AML-193 (cell line): Measurements from ENCODE around the gene TERT.
"Not testable (repeated sequence)": the region's sequence is repeated elsewhere in the genome, so short reads cannot be mapped to it uniquely, and the experiment has no call there.

Experiments used
- DNase-seq, 2 experiments: peaks; one replicate each; lab custom pipeline; 2025; lab: John Stamatoyannopoulos, UW

Gene TERT

DNA sequence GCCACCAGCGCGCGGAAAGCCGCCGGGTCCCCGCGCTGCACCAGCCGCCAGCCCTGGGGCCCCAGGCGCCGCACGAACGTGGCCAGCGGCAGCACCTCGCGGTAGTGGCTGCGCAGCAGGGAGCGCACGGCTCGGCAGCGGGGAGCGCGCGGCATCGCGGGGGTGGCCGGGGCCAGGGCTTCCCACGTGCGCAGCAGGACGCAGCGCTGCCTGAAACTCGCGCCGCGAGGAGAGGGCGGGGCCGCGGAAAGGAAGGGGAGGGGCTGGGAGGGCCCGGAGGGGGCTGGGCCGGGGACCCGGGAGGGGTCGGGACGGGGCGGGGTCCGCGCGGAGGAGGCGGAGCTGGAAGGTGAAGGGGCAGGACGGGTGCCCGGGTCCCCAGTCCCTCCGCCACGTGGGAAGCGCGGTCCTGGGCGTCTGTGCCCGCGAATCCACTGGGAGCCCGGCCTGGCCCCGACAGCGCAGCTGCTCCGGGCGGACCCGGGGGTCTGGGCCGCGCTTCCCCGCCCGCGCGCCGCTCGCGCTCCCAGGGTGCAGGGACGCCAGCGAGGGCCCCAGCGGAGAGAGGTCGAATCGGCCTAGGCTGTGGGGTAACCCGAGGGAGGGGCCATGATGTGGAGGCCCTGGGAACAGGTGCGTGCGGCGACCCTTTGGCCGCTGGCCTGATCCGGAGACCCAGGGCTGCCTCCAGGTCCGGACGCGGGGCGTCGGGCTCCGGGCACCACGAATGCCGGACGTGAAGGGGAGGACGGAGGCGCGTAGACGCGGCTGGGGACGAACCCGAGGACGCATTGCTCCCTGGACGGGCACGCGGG lies at the start of gene TERT:
Gene TERT, minus strand, starts transcription at position 234 of the 815 bp plus-strand sequence. Its CDS starts 79 bp downstream, at position 155.
- DNase-seq = no peak

GRCh38 chr5:1343931-1344901 lies 49.3 kb upstream of the TERT start:
- no peak for DNase-seq

DNA sequence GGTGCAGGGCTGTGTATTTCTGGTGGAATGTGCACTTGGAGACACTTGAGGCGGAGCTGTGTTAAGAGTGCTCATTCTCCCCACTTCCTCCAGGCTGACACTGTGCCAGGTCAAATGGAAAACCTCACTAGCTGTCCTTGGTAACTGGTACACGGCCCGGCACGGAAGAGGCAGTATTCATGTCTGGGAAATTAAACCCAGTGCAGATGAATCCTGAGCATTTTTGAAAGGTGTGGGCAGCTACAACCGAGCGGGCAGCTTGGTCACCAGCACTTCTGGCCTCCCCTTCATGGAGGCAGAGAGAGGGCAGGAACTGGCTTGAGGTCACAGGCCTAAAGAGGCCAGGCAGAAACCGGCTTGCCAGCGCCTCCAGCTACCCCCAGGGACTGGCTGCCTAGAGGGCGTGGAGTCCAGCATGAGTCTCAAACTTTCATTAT lies 48.5 kb upstream of the TERT start:
- no peak for DNase-seq

DNA sequence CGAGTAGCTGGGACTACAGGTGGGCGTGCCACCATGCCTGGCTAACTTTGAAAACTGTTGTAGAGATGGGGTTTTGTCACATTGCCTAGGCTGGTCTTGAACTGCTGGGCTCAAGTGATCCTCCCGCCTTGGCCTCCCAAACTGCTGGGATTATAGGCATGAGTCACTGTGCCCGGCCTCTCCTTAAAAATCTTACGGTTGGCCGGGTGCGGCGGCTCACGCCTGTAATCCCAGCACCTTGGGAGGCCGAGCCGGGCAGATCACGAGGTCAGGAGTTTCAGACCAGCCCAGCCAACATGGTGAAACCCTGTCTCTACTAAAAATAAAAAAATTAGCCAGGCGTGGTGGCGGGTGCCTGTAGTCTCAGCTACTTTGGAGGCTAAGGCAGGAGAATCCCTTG lies 47.8 kb upstream of the TERT start:
- not testable (repeated sequence) for DNase-seq

DNA sequence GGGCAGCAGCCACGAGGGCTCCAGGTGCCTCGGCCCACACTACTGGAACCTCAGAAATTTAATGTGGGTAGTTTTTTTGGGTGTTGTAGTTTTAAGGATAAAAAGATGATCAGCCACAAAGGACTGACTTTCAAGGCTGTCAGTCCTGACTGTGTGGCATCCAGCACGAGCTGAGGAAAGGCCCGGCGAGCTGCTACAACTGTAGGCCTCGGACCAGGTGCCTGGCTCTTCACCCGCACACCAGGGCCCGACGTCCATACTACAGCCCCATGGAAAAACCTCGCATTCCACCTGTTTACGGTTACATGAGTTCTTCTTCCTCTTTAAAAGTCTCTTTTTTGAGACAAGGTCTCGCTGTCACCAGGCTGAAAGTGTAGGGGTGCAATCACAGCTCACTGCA lies 47.4 kb upstream of the TERT start:
- DNase-seq = no peak

DNA sequence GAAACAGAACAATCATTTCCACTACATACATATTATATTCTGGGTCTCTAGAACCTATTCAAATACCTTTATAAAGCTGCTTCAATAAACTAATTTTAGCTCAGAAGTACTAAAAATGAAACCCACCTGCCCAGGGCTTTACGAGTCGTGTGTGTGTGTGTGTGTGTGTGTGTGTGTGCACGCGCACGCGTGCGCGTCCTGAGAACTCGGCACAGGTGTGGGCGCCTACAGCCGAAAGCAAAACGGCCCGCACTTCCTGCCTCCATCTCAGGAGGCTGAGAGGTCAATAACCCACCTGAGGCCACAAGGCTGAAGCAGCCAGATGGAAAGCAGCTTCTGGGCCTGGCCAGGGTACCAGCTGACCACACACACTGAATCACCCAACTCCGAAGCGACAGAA lies 47.0 kb upstream of the TERT start:
- no peak for DNase-seq

- not testable (repeated sequence) for DNase-seq
These were observed 44.9 kb upstream of the TERT start for GRCh38 chr5:1339818-1340210.

GRCh38 chr5:1339139-1339817 lies 44.4 kb upstream of the TERT start:
- not testable (repeated sequence) for DNase-seq

DNA sequence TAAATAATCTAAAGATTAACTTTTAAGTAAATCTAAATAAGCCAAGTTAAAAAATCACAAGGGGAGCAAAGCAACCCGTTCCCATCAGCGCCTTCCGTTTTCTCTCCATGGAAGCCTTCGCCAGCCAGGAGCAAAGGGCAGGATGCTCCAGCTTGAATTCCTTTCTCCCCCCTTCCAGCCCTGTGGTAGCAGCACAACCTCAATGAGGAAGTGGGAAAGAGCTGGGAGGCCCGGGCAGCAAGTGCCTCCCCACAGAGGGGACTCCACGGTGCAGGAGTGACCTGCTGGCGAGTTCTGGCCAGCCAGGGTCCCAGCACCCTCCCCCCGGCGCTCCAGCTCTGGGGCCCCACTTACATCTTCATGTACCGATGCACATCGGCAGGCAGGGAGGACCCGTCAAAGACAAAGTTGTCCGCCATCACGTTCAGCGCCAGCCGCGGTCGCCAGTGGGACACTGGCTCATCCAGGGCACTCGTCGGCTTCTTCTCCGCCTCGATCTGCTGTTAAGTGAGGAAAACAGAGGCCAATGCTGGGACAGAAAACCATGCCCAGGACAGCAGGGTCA lies 43.7 kb upstream of the TERT start:
- no peak for DNase-seq

GRCh38 chr5:1338196-1338490 lies 43.3 kb upstream of the TERT start:
- DNase-seq = no peak

- DNase-seq = no peak
These were observed 42.8 kb upstream of the TERT start for GRCh38 chr5:1337489-1338195.

DNA sequence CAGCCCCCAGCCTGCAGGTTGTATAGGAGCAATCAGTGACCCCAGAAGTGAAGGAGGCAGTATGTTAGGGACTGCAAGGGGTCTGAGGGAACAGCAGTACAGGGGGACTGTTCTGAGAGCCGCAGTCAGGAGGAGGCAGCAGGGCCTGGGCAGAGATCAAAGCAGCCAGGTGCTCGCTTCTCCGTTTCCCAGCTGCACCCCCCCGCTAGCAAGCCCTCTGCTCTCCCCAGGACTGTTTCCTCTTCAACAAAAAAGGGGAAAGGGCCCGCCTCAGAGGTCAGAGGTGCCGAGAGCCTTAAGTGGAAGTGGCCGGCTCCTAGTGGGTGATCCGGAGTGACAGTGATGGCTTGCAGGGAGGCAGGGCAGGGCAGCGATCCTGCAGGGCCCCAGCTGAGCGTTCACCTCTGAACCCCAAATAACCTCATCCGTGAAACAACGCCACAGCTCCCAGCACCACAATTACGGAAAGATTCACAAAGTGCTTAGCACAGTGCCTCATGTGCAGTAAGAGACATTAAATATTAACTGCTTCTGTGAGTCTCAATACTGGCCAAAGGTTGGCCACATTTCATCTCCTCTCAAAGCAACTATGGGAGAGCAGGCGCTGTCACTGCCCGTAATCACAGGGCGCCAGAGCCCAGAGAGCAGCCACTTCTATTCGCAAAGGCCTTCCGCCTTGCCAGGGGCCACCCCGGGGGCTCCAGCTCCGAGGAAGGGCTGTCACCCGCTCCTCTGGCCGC lies 42.1 kb upstream of the TERT start:
- DNase-seq = no peak

DNA sequence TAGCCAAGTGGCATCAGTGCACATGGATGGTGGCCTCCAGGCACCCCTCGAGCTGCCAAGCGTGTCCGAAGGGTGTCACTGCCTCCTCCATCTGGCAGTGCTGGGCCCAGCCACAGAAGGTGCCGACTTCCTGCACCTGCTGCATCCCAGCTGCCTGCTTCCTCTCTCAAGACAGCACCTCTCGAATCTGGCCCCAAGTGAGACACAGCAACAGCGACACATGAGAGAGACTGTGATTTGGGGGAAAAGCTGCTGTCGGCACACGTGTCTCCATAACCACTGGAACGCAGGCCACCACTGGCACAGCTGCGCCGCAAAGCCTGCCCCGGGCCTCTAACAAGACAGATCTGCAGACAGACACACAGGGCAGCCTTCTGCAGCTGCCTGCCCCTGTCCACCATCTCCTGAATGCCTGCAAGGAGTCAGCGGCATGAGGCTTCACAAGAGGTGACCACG lies 41.3 kb upstream of the TERT start:
- no peak for DNase-seq

DNA sequence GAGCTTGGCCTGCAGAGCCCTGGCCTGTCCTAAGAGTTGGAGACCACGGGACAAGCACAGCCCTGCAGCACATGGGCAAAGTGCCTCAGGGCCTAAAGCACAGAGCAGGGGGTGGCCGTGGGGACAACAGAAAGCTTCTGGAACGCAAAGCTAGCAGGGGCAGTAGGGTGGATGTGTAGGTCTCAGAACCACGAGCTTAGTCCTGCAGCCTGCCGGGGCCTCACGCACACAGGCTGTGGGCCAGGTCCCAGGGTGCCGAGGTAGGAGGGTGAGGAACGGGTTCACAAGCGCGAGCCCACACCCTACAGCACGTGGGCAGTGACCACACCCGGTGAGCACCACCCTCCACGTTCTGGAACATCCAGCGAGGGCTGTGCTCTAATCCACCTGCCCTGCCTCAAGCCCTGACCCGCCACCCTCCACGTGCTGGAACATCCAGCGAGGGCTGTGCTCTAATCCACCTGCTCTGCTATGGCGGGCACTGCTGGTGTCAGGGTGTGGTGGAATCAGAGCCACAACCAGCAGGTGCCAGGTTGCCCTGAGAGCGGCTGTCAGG lies 40.8 kb upstream of the TERT start:
- DNase-seq = no peak

DNA sequence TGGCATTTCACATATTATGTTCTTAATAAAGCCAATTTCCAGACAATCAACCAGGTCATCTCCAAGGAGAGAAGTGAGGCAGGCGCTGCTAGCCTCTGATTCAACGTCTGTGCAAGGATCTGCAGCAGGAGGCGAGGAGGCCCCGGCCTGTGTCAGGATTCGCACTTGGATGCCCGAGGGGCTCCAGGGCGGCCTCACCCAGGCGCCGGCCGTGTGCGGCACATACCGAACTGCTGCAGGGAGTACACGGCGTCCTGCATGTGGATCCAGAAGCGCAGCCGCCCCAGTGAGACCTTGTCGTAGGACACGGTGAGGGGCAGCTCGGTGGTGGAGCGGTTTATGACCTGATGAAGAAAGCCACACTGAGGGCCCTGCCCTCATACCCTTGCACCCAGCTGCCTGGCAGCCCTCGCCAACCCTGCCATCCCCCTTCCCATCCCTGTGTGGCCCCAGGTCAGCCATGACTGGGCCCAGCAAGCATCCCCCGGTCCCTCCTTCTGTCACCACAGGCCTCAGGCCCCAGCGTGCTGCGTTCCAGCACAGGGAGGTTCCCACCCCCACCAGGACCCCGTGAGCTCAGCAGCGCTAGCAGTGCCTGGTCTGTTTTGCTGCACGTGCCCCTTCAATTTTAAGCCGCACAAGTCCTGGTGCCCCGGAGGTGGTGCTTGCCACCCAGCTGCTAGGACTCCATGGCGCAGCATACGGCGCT lies 40.1 kb upstream of the TERT start:
- no peak for DNase-seq

DNA sequence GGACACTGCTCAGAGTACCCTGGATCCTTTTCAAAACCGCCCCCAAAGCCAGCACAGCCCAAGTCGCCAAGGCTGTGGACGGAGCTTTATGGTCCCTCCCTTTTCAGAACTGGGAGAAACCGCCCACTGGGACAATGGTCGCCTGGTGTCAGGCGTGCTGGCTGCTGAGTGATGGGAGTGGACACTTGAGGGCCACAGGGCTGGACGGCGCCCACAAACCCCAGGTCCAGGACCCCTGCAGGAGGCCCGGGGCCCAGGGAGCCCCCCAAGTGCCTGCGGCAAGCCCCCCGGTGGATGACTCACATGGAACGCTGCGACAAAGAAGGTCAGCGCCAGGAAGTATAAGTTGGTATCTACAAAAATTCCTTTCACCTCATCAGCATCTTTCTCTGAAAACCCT lies 39.1 kb upstream of the TERT start:
- no peak for DNase-seq

DNA sequence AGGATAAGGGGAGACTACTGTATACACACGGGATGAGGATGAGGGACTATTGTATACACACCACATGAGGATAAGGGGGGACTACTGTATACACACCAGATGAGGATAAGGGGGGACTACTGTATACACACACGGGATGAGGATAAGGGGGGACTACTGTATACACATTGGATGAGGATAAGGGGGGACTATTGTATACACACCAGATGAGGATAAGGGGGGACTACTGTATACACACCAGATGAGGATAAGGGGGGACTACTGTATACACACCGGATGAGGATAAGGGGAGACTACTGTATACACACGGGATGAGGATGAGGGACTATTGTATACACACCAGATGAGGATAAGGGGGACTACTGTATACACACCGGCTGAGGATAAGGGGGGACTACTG lies 38.4 kb upstream of the TERT start:
- DNase-seq = not testable (repeated sequence)

- no peak for DNase-seq
These were observed 37.7 kb upstream of the TERT start for GRCh38 chr5:1332461-1333001.

DNA sequence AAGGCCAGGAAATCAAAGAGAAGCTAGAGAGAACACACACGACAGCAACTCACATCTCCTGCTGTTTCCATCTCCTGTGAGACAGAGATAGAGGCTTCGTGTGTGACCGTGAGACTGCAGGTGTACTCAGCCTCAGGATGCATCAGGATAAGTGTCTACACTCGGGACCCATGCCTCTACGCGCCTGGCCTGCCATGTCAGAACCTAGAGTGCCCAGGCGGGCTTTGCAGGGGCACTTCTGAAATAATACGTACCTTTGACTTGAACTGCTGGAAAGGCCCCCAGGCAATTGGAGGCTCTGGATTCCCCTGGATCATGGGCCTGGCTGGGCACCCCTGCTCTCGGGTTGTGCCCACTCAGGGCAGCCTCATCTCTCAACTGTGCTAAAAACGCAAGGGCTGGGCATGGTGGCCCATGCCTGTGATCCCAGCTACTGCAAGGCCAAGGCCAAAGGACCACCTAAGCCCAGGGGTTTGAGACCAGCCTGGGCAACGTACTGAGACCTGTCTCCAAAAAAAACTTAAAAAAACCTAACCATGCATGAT lies 37.1 kb upstream of the TERT start:
- no peak for DNase-seq
